IMR-90 (cell line): ENCODE results near the gene PARD3. TPM values are rescaled to one million over a fixed set of nuclear protein-coding genes. Genes with fewer than 3 reads are reported as not detected.

Experiments
- ATAC-seq: fragments of 200-7000 bp; cut with Tn5 transposase; 2 replicates; pipeline ENCODE4 v1.9.1; 2020; ENCODE audit warnings: low read depth, mild to moderate bottlenecking, moderate library complexity
- BruUV-seq: library from RNA; stranded (reverse); fragments of 400-500 nt; replicated peaks from 2 replicates; lab custom pipeline; 2021; lab: Mats Ljungman, UMichigan
- CTCF ChIA-PET: fragments of 300-600 bp; formaldehyde crosslinking; extraction: SDS; loops from one replicate; lab custom pipeline; 2021; ENCODE audit warnings: antibody characterized with exemption; lab: Yijun Ruan, JAX
- POLR2A ChIA-PET: fragments of 300-600 bp; sonication (Branson Sonifier 250); formaldehyde crosslinking; loops from one replicate; lab custom pipeline; 2022; ENCODE audit warnings: antibody characterized with exemption; ENCODE audit not compliant: unreplicated experiment; lab: Charles Lee
- DNase-seq: peaks from one replicate; pipeline ENCODE4 v3.0.0; 2013
- H2AFZ ChIP-seq: replicated peaks from 2 replicates; pipeline ENCODE3; 2013; ENCODE audit warnings: low read length, mild to moderate bottlenecking; ENCODE audit not compliant: poor library complexity
- H2AK5ac ChIP-seq: 2 replicates; pipeline ENCODE4 v1.6.1; 2013; ENCODE audit warnings: low read depth, low read length, inconsistent platforms
- H2AK9ac ChIP-seq: replicated peaks from 2 replicates; pipeline ENCODE3; 2013; ENCODE audit warnings: mild to moderate bottlenecking, low read depth, low read length, moderate library complexity; ENCODE audit not compliant: poor library complexity
- H2BK120ac ChIP-seq: 2 replicates; pipeline ENCODE4 v1.6.1; 2013; ENCODE audit warnings: low read depth, low read length, inconsistent platforms
- H2BK15ac ChIP-seq: 3 replicates; pipeline ENCODE4 v1.6.1; 2013; ENCODE audit warnings: low read depth, low read length, inconsistent platforms
- H2BK20ac ChIP-seq: 2 replicates; pipeline ENCODE4 v1.6.1; 2013; ENCODE audit warnings: low read depth, mild to moderate bottlenecking, inconsistent platforms, low read length, moderate library complexity
- H2BK5ac ChIP-seq: 2 replicates; pipeline ENCODE4 v1.6.1; 2013; ENCODE audit warnings: mild to moderate bottlenecking, low read depth, low read length, inconsistent platforms; ENCODE audit not compliant: poor library complexity, severe bottlenecking
- H3K14ac ChIP-seq: replicated peaks from 2 replicates; pipeline ENCODE4 v1.6.1; 2013; ENCODE audit warnings: low read depth, low read length, inconsistent platforms
- H3K18ac ChIP-seq: 2 replicates; pipeline ENCODE4 v1.6.1; 2013; ENCODE audit warnings: low read depth, low read length, control low read depth
- H3K23ac ChIP-seq: 2 replicates; pipeline ENCODE4 v1.6.1; 2013; ENCODE audit warnings: low read depth, low read length, inconsistent platforms
- H3K27ac ChIP-seq: 2 replicates; pipeline ENCODE4 v1.5.1; 2013; ENCODE audit warnings: mild to moderate bottlenecking, control low read depth, low read length; ENCODE audit not compliant: insufficient read depth
- H3K27me3 ChIP-seq: 2 replicates; pipeline ENCODE4 v1.6.1; 2013; ENCODE audit warnings: low read length; ENCODE audit not compliant: control insufficient read depth, insufficient read depth
- H3K36me3 ChIP-seq: 2 replicates; pipeline ENCODE4 v1.6.1; 2013; ENCODE audit warnings: low read length, mixed read lengths; ENCODE audit not compliant: control insufficient read depth, insufficient read depth
- H3K4ac ChIP-seq: 2 replicates; pipeline ENCODE4 v1.6.1; 2013; ENCODE audit warnings: low read depth, low read length, inconsistent platforms
- H3K4me1 ChIP-seq: 2 replicates; pipeline ENCODE4 v1.6.1; 2013; ENCODE audit warnings: low read length, mixed read lengths; ENCODE audit not compliant: control insufficient read depth, insufficient read depth
- H3K4me2 ChIP-seq: 2 replicates; pipeline ENCODE4 v1.6.1; 2013; ENCODE audit warnings: low read depth, mild to moderate bottlenecking, control low read depth, low read length, moderate library complexity
- H3K4me3 ChIP-seq: 2 replicates; pipeline ENCODE4 v1.5.1; 2013; ENCODE audit warnings: low read depth, mild to moderate bottlenecking, control low read depth, low read length, moderate library complexity; ENCODE audit not compliant: insufficient read depth
- H3K56ac ChIP-seq: 2 replicates; pipeline ENCODE4 v1.6.1; 2013; ENCODE audit warnings: low read length, inconsistent platforms; ENCODE audit not compliant: insufficient read depth; ENCODE audit errors: extremely low read depth
- H3K79me1 ChIP-seq, 2 experiments: 2 replicates each; pipeline ENCODE4 v1.6.1; 2013; ENCODE audit warnings: low read length in 2 of 2, inconsistent platforms in 1 of 2, low read depth in 1 of 2
- H3K9ac ChIP-seq: 2 replicates; pipeline ENCODE4 v1.6.1; 2013; ENCODE audit warnings: low read depth, low read length, control low read depth
- H3K9me1 ChIP-seq: 2 replicates; pipeline ENCODE4 v1.6.1; 2013; ENCODE audit warnings: low read length, inconsistent platforms; ENCODE audit not compliant: insufficient read depth
- H3K9me3 ChIP-seq: 2 replicates; pipeline ENCODE4 v1.6.1; 2013; ENCODE audit warnings: low read length; ENCODE audit not compliant: control insufficient read depth, insufficient read depth
- H4K20me1 ChIP-seq: 2 replicates; pipeline ENCODE4 v1.6.1; 2013; ENCODE audit warnings: low read length, inconsistent platforms; ENCODE audit not compliant: insufficient read depth
- H4K5ac ChIP-seq: 2 replicates; pipeline ENCODE4 v1.6.1; 2013; ENCODE audit warnings: mild to moderate bottlenecking, low read depth, low read length, control low read depth
- H4K8ac ChIP-seq, 2 experiments: 2 replicates each; pipeline ENCODE4 v1.6.1; 2013; ENCODE audit warnings: low read depth in 2 of 2, low read length in 2 of 2, control low read depth in 1 of 2, inconsistent platforms in 1 of 2
- H4K91ac ChIP-seq: 2 replicates; pipeline ENCODE4 v1.6.1; 2013; ENCODE audit warnings: low read depth, low read length, inconsistent platforms; ENCODE audit not compliant: insufficient read depth
- POLR2A ChIP-seq: IDR thresholded peaks from 2 replicates; pipeline ENCODE4 v1.6.1; 2012; ENCODE audit warnings: mild to moderate bottlenecking, low read depth, low read length
- WGBS, 2 experiments: methylation state at CpG; one replicate each; pipeline versions ENCODE4 v1.1.5 to v1.1.7; 2013; ENCODE audit warnings: missing lambda C conversion rate in 2 of 2; ENCODE audit not compliant: insufficient read length in 1 of 2; ENCODE audit errors: extremely low coverage in 2 of 2; 5-methylcytosine and 5-hydroxymethylcytosine counted together
- dilution Hi-C: fragments of 300-500 bp; cut with HindIII; formaldehyde crosslinking; loops from one replicate; pipeline ENCODE4 v1.14.3; 2018; ENCODE audit warnings: low sequenced_read_pairs; ENCODE audit not compliant: unreplicated experiment
- in situ Hi-C: fragments of 300-500 bp; cut with MboI; formaldehyde crosslinking; loops from 3 replicates; pipeline ENCODE4 v1.14.3; 2019; ENCODE audit warnings: low sequenced_read_pairs, inconsistent platforms, mixed read lengths
- intact Hi-C: fragments of 100-400 bp; cut with micrococcal nuclease; formaldehyde crosslinking; loops from 2 replicates; pipeline ENCODE4 v1.10.0; 2022
- polyA plus RNA-seq, 3 experiments: library from polyadenylated mRNA; depleted of rRNA; stranded (reverse); fragments of >200 nt; gene quantifications; 2 replicates each; pipeline ENCODE4 v1.2.3, GENCODE V29; 2012; ENCODE audit warnings: low replicate concordance in 1 of 3
- total RNA-seq: library from RNA; depleted of rRNA; stranded (reverse); fragments of >200 nt; gene quantifications from 2 replicates; pipeline ENCODE4 v1.2.3, GENCODE V29; 2012

Gene PARD3
- total and polyA plus RNA-seq, 2 of the 4 experiments (the other 2 are of a cell fraction) = 14.6 to 37.5 TPM

DNA sequence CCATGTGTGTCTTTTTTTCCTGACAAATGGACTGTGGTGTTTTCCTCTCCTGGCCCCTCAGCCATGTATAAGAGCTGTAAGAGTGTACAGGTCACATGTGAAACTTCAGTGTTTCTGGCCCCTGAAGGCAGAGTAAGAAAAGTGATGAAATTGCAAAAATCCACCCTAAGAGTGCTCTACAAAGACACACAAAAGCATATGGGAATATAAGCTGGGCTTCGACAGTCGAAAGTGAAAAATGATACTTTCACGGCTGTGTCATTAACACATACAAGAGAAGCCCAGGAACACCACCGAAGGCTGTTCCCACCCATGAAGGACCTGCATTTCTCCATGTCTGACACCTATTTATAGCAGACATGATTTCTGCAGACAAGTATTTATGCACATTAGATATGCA, 192.2 kb downstream of the PARD3 start:
- Histone ChIP-seq H3K9me1 (peaks cover 6% of the 10 kb centered on the region; the same call in 1 of the 2 replicates), H2AFZ (no peak overlapping the region), H2AK5ac (no peak overlapping the region), H4K20me1 (no peaks in the 10 kb centered on the region; the same call in 1 of the 2 replicates), H2AK9ac (no peak overlapping the region), H3K4ac (no peak overlapping the region), H3K79me1 (peaks cover 7 to 22% of the 10 kb centered on the region in 2 experiments; a peak in 3 of 4 replicates), H3K4me3 (no peak overlapping the region), H3K14ac (no peak overlapping the region), H3K27ac (no peak overlapping the region), H3K27me3 (no peaks in the 10 kb centered on the region), H3K56ac (no peak overlapping the region), H2BK20ac (no peak overlapping the region), H3K23ac (no peak overlapping the region), H2BK15ac (no peak overlapping the region), H3K9me3 (no peaks in the 10 kb centered on the region), H4K5ac (no peak overlapping the region), H2BK120ac (no peak overlapping the region), H3K36me3 (no peaks in the 10 kb centered on the region), H3K18ac (no peak overlapping the region), H2BK5ac (no peak overlapping the region), H3K4me2 (no peak overlapping the region), H3K9ac (no peak overlapping the region), H3K4me1 (no peaks in the 10 kb centered on the region), H4K91ac (no peak overlapping the region), H4K8ac (no peak overlapping the region)
- dilution Hi-C loops = no loop called here
- POLR2A ChIA-PET = no interaction called here
- no TSS peak for BruUV-seq
- CTCF ChIA-PET = no interaction called here
- no CpG with 5 or more reads among the region's 4 CpGs for WGBS, 2 experiments
- intact Hi-C loops = loop anchor here (10.0 kb wide), 1 partner anchor 248 kb away; no protein-coding TSS in a partner anchor
- ATAC-seq (no peak), DNase-seq (no peak)
- in situ Hi-C loops = no loop called here
- no peak for TF ChIP-seq POLR2A
